NCI-H2196 (cell line): ENCODE results near the gene IZUMO1.
"Not testable (repeated sequence)": the region's sequence is repeated elsewhere in the genome, so short reads cannot be mapped to it uniquely, and the experiment has no call there.

Experiments
- DNase-seq: peaks from one replicate; lab custom pipeline; 2025; ENCODE audit not compliant: unreplicated experiment; lab: John Stamatoyannopoulos, UW

Gene IZUMO1

DNA sequence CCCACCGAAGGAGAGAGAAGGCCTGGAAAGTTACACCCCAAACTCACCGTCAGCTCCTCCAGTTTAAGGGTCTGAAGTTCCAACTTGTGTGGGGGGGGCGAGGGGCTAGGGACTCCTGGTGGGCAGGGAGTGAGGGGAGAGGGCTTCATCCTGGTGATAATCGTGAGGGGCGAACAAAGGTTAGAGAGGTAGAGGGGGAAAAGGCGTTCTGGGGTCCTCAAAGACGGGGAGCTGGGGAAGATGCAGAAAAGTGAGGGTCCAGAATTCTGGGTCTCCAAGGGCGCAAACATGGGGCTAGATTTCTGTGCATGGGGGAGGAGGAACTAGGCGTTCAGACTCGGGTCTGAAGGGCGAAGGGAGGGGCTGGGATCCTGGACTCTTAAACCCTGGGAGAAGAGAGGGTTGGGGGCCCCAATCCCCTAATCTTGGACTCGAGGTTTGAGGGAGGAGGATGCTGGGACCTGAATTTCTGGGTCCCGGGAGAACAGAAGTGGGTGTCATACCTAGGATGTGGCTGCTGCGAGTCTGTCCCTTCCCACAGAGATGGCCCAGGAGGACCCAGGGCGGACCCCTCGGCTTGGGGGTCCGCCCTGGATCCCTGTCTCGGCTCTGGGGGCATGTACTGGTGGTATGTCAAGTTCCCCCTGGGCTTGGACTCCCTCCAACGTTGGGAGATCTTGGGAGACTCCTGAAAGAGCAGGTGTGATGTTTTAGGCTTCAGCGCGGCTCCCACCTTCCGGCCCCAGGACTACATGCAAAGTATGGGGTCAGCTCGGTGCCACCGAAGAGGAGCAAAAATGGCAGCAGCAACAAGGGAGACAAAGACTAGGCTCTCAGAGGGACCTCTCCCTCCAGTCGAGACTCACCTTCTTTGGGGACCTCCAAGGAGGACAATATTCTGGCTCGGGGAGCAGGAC, 31.7 kb downstream of the IZUMO1 start:
- no peak for DNase-seq

- DNase-seq = peak; percentile 99
Observed at GRCh38 chr19:48713864-48714755, 32.6 kb downstream of the IZUMO1 start.

- DNase-seq = peak; percentile 19
Observed at GRCh38 chr19:48713041-48713863, 33.5 kb downstream of the IZUMO1 start.

- DNase-seq = no peak
Observed at GRCh38 chr19:48711106-48711662, 35.5 kb downstream of the IZUMO1 start.

GRCh38 chr19:48708471-48708870, 38.2 kb downstream of the IZUMO1 start:
- no peak for DNase-seq

DNA sequence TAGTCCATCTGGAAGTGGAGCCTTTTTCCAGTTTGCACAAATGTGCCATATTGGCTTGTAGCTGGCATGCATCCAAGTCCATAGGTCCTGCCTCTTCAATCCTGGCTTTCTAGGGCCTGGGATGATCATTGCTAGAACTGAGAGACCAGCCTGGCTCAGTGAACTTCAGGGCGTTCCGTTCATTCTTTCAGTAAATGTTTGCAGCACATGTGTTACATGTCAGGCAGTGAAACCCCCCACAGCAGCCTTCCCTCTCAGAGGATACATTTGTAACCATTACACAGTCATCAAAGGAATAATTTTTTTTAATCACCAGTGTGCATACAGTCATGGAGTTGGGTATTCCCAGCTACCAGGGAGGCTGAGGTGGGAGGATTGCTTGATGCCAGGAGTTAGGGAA, 41.3 kb downstream of the IZUMO1 start:
- no peak for DNase-seq

GRCh38 chr19:48703316-48703715, 43.4 kb downstream of the IZUMO1 start:
- no peak for DNase-seq

DNA sequence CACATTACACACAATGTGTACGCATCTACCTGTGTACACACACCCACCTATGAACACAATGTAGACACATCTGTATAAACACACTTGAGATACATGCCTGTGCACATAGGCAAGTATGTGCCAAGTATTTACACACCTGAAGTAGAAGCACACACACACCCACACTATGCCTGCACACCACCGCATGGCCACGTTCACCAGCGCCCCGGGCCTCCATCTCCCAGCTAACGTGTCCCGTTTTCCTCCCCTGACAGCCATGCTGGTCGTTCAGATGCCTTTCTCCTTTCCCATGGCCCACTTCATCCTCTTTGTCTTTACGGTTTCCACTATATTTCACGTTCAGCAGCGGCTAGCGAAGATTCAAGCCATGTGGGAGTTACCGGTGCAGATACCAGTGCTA, 44.0 kb downstream of the IZUMO1 start:
- no peak for DNase-seq

- no peak for DNase-seq
Observed at GRCh38 chr19:48698046-48698445, 48.7 kb downstream of the IZUMO1 start.

GRCh38 chr19:48696353-48697010, 50.2 kb downstream of the IZUMO1 start:
- no peak for DNase-seq

GRCh38 chr19:48695743-48696352, 50.9 kb downstream of the IZUMO1 start, which contains the start of gene FUT2:
TSS of gene FUT2 (plus strand) at chr19:48695971. CDS start at chr19:48702957, 6,986 bp downstream.
- peak; percentile 52 for DNase-seq

- DNase-seq = not testable (repeated sequence)
Observed at GRCh38 chr19:48693629-48694028, 53.1 kb downstream of the IZUMO1 start.
